ENCODE data around the gene CACNB4. TPM values are rescaled to one million over a fixed set of nuclear protein-coding genes. Genes with fewer than 3 reads are reported as not detected.

Gene CACNB4
- total and polyA plus RNA-seq, 9 of the 15 experiments (the other 6 are each of a cell fraction or from before 2014, with no cell fraction given), result 0.01 to 0.20 (median 0.04) TPM; not detected in 1

- Histone ChIP-seq H2AFZ (ENCODE audit: low read depth, low read length) (0 out of 2 replicates have a peak overlapping the region, but pooled peaks have one; percentile 3), H3K27ac (ENCODE audit: extremely low read depth, low read depth, low read length) (no peak overlapping the region), H3K79me2 (ENCODE audit: control insufficient read depth, insufficient read depth, low read length) (no peaks in the 10 kb centered on the region), H4K20me1 (replicated peaks; ENCODE audit: control insufficient read depth, insufficient read depth, low read length) (no peaks in the 10 kb centered on the region), H3K27me3 (ENCODE audit: control insufficient read depth in 2 of 2, insufficient read depth in 2 of 2, low read length in 2 of 2) (peaks cover 0 to 5% of the 10 kb centered on the region in 2 experiments; a peak in 2 of 5 replicates), H3K9ac (ENCODE audit: insufficient read depth in 1 of 2, low read depth in 2 of 2, low read length in 2 of 2) (no peak overlapping the region), H3K4me1 (replicated peaks in 1 of 2; ENCODE audit: control insufficient read depth in 2 of 2, insufficient read depth in 2 of 2, low read length in 2 of 2) (peaks cover 0 to 8% of the 10 kb centered on the region in 2 experiments; a peak in 2 of 5 replicates), H3K36me3 (ENCODE audit: control insufficient read depth, insufficient read depth, low read length) (no peaks in the 10 kb centered on the region), H3K9me3 (replicated peaks; ENCODE audit: control insufficient read depth, insufficient read depth, low read depth, low read length) (no peaks in the 10 kb centered on the region), H3K4me2 (ENCODE audit: insufficient read depth, low read length) (no peak overlapping the region), H3K4me3 (no peak overlapping the region), H3K9me1 (ENCODE audit: control insufficient read depth, insufficient read depth, low read length) (no peaks in the 10 kb centered on the region)
- in situ Hi-C loops (cut with MboI) (no loop called here), intact Hi-C loops (cut with micrococcal nuclease) (no loop called here)
- DNase-seq (ENCODE audit: extremely low read depth in 1 of 4, low spot score in 3 of 4), result no peak
- ATAC-seq, result no peak
- no peak for FAIRE-seq
- 24% methylated on average over 4 of the region's 4 CpGs for WGBS (ENCODE audit: insufficient coverage, low coverage, missing lambda C conversion rate)
- CTCF ChIA-PET (ENCODE audit: low intra/inter-chr PET ratio), result no interaction called here
- POLR2A ChIA-PET, result interaction anchor here (0.7 to 0.9 kb wide), 2 partner anchors 14 to 17 kb away, joined by 4 to 8 read pairs; partner anchors contain the start of gene ARL5A
- no TSS peak for BruUV-seq (replicated peaks)
- no peak for TF ChIP-seq ZNF280B (CRISPR knock-in tag; IDR thresholded peaks at IDR 0.05)
- no peak for TF ChIP-seq IFI16 (CRISPR knock-in tag; IDR thresholded peaks at IDR 0.05)
- TF ChIP-seq ZNF639 (CRISPR knock-in tag; conservative IDR thresholded peaks at IDR 0.05 in 1 of 2, IDR thresholded peaks at IDR 0.05 in 1 of 2), result no peak
- no peak for TF ChIP-seq NR4A1 (CRISPR knock-in tag; IDR thresholded peaks at IDR 0.05)
- no peak for TF ChIP-seq NR4A1 (tag; IDR thresholded peaks at IDR 0.05)
- TF ChIP-seq HMG20A (CRISPR knock-in tag; conservative IDR thresholded peaks at IDR 0.05), result no peak
- no peak for TF ChIP-seq ZNF354B (CRISPR knock-in tag; IDR thresholded peaks at IDR 0.05)
- TF ChIP-seq ZBTB26 (CRISPR knock-in tag; IDR thresholded peaks at IDR 0.05), result no peak
- TF ChIP-seq TARDBP (IDR thresholded peaks at IDR 0.05), result no peak
- no peak for TF ChIP-seq FOXA1 (IDR thresholded peaks at IDR 0.05; ENCODE audit: borderline replicate concordance)
- no peak for TF ChIP-seq IRF9 (tag; IDR thresholded peaks at IDR 0.05)
- TF ChIP-seq ZBTB9 (CRISPR knock-in tag; IDR thresholded peaks at IDR 0.05), result no peak
- TF ChIP-seq BRD9 (IDR thresholded peaks at IDR 0.05; ENCODE audit: low read depth, partially characterized antibody), result no peak
- TF ChIP-seq SOX6 (IDR thresholded peaks at IDR 0.05), result no peak
- TF ChIP-seq HMBOX1 (IDR thresholded peaks at IDR 0.05), result no peak
Observed at GRCh38 chr2:151845481-151845880, 253.4 kb downstream of the CACNB4 start.

Data from K562 (cell line).